CD8-positive, alpha-beta memory T cell (primary cell): ENCODE measurements around the gene ZNF107. TPM values are rescaled to one million over a fixed set of nuclear protein-coding genes. Genes with fewer than 3 reads are reported as not detected.
"Not testable (repeated sequence)": the region's sequence is repeated elsewhere in the genome, so short reads cannot be mapped to it uniquely, and the experiment has no call there.

Source experiments
- CTCF ChIA-PET: fragments of 350-600 bp; sonication (Branson Sonifier 250); formaldehyde crosslinking; loops from one replicate; lab custom pipeline; 2021; ENCODE audit warnings: antibody characterized with exemption; lab: Charles Lee
- POLR2A ChIA-PET: fragments of 350-600 bp; sonication (Branson Sonifier 250); formaldehyde crosslinking; loops from one replicate; lab custom pipeline; 2021; ENCODE audit warnings: antibody characterized with exemption; lab: Charles Lee
- DNase-seq, 5 donors: peaks; one replicate each; pipeline versions ENCODE4 v3.0.0 to v3.0.0-alpha.2; 2020 to 2022; ENCODE audit warnings: mixed read lengths in 1 of 5
- H3K27ac ChIP-seq: one replicate; pipeline ENCODE4 v1.7.0; 2013; ENCODE audit warnings: low read depth, mild to moderate bottlenecking, low read length, moderate library complexity
- H3K27me3 ChIP-seq: 2 replicates; pipeline ENCODE4 v1.7.0; 2013; ENCODE audit warnings: low read length, mild to moderate bottlenecking; ENCODE audit not compliant: insufficient read depth, poor library complexity, severe bottlenecking
- H3K36me3 ChIP-seq: 2 replicates; pipeline ENCODE4 v1.7.0; 2013; ENCODE audit warnings: mild to moderate bottlenecking, low read length, moderate library complexity; ENCODE audit not compliant: insufficient read depth
- H3K4me1 ChIP-seq: 2 replicates; pipeline ENCODE4 v1.7.0; 2013; ENCODE audit warnings: mild to moderate bottlenecking, low read length, moderate library complexity; ENCODE audit not compliant: insufficient read depth
- H3K4me3 ChIP-seq: 2 replicates; pipeline ENCODE4 v1.7.0; 2013; ENCODE audit warnings: mild to moderate bottlenecking, low read length
- H3K9me3 ChIP-seq: 2 replicates; pipeline ENCODE4 v1.7.0; 2013; ENCODE audit warnings: mild to moderate bottlenecking, low read length
- H3K27ac Mint-ChIP-seq, 8 donors: one replicate each; pipeline ENCODE4 v1.8.0; 2020 to 2021; ENCODE audit warnings: mixed read lengths in 8 of 8, mild to moderate bottlenecking in 6 of 8, inconsistent platforms in 3 of 8, moderate library complexity in 3 of 8
- H3K27me3 Mint-ChIP-seq, 2 donors: one replicate each; pipeline ENCODE4 v1.8.0; 2020 to 2021; ENCODE audit warnings: mixed read lengths in 2 of 2, mild to moderate bottlenecking in 1 of 2, moderate library complexity in 1 of 2
- H3K36me3 Mint-ChIP-seq, 3 donors: one replicate each; pipeline ENCODE4 v1.8.0; 2020 to 2021; ENCODE audit warnings: mixed read lengths in 3 of 3, inconsistent platforms in 1 of 3, mild to moderate bottlenecking in 1 of 3
- H3K4me1 Mint-ChIP-seq, 3 donors: one replicate each; pipeline ENCODE4 v1.8.0; 2020 to 2021; ENCODE audit warnings: mixed read lengths in 3 of 3, inconsistent platforms in 1 of 3, mild to moderate bottlenecking in 1 of 3
- H3K4me3 Mint-ChIP-seq, 7 donors: one replicate each; pipeline ENCODE4 v1.8.0; 2020 to 2021; ENCODE audit warnings: mixed read lengths in 7 of 7, mild to moderate bottlenecking in 6 of 7, moderate library complexity in 4 of 7, inconsistent platforms in 2 of 7
- H3K9me3 Mint-ChIP-seq, 5 donors: one replicate each; pipeline ENCODE4 v1.8.0; 2020 to 2022; ENCODE audit warnings: mixed read lengths in 5 of 5, mild to moderate bottlenecking in 3 of 5, moderate library complexity in 2 of 5, inconsistent platforms in 1 of 5
- polyA plus RNA-seq: library from polyadenylated mRNA; unstranded; fragments of 300-500 nt; fragmentation: Illumina TruSeq; gene quantifications from one replicate; pipeline ENCODE4 v1.2.3, GENCODE V29; 2021
- total RNA-seq, 2 experiments: library from RNA; stranded (reverse); gene quantifications; one replicate each; pipeline ENCODE4 v1.2.3, GENCODE V29; 2021

The ZNF107 gene
- total and polyA plus RNA-seq, 3 experiments from 2014 or later = 9.9 to 14.2 (median 13.5) TPM

- Histone ChIP-seq H3K36me3 (no peaks in the 10 kb centered on the region), H3K27me3 (no peaks in the 10 kb centered on the region), H3K4me3 (no peak overlapping the region), H3K4me1 (no peaks in the 10 kb centered on the region), H3K27ac (no peak overlapping the region), H3K9me3 (no peaks in the 10 kb centered on the region)
- H3K27ac Mint-ChIP-seq = peak overlapping the region in 1 of 8 donors; percentile 36
- ChIA-PET POLR2A (no interaction called here), CTCF (no interaction called here)
- H3K27me3 Mint-ChIP-seq = no peaks in the 10 kb centered on the region
- H3K4me1 Mint-ChIP-seq = no peaks in the 10 kb centered on the region
- DNase-seq = no peak
- H3K36me3 Mint-ChIP-seq = peaks cover 0 to 8% (median 0%) of the 10 kb centered on the region in 3 donors
- no peak overlapping the region for H3K4me3 Mint-ChIP-seq
- H3K9me3 Mint-ChIP-seq = no peaks in the 10 kb centered on the region
Observed at GRCh38 chr7:64653721-64654401, 12.1 kb upstream of the ZNF107 start.

- no peak overlapping the region for H3K4me3 Mint-ChIP-seq
- Histone ChIP-seq H3K27ac (no peak overlapping the region), H3K27me3 (no peaks in the 10 kb centered on the region), H3K36me3 (no peaks in the 10 kb centered on the region), H3K4me3 (no peak overlapping the region), H3K9me3 (no peaks in the 10 kb centered on the region), H3K4me1 (no peaks in the 10 kb centered on the region)
- H3K27ac Mint-ChIP-seq = peak overlapping the region in 1 of 8 donors; percentile 20
- H3K27me3 Mint-ChIP-seq = no peaks in the 10 kb centered on the region
- no peaks in the 10 kb centered on the region for H3K4me1 Mint-ChIP-seq
- H3K9me3 Mint-ChIP-seq = no peaks in the 10 kb centered on the region
- no peak for DNase-seq
- ChIA-PET CTCF (no interaction called here), POLR2A (no interaction called here)
- H3K36me3 Mint-ChIP-seq = peaks cover 0 to 8% (median 0%) of the 10 kb centered on the region in 3 donors
Observed at GRCh38 chr7:64654796-64655548, 11.0 kb upstream of the ZNF107 start.

GRCh38 chr7:64655811-64656210 is 10.1 kb upstream of the ZNF107 start:
- no peak overlapping the region for H3K4me3 Mint-ChIP-seq

GRCh38 chr7:64656489-64656888 is 9.4 kb upstream of the ZNF107 start:
- Histone ChIP-seq H3K27me3 (no peaks in the 10 kb centered on the region), H3K36me3 (no peaks in the 10 kb centered on the region), H3K9me3 (no peaks in the 10 kb centered on the region), H3K4me1 (no peaks in the 10 kb centered on the region), H3K4me3 (no peak overlapping the region), H3K27ac (no peak overlapping the region)
- no peaks in the 10 kb centered on the region for H3K27me3 Mint-ChIP-seq
- H3K9me3 Mint-ChIP-seq = peaks cover 0 to 5% (median 0%) of the 10 kb centered on the region in 5 donors
- H3K4me3 Mint-ChIP-seq = no peak overlapping the region
- DNase-seq = no peak
- ChIA-PET CTCF (no interaction called here), POLR2A (no interaction called here)
- H3K4me1 Mint-ChIP-seq = peaks cover 4 to 5% (median 5%) of the 10 kb centered on the region in 3 donors
- peaks cover 0 to 6% (median 2%) of the 10 kb centered on the region in 3 donors for H3K36me3 Mint-ChIP-seq
- H3K27ac Mint-ChIP-seq = peak overlapping the region in 1 of 8 donors; percentile 6

More at GRCh38 chr7:64655811-64656210, 10.1 kb upstream of the ZNF107 start:
- CTCF ChIA-PET = no interaction called here
- Mint-ChIP-seq H3K9me3 (no peaks in the 10 kb centered on the region), H3K36me3 (peaks cover 0 to 6% (median 0%) of the 10 kb centered on the region in 3 donors), H3K27me3 (no peaks in the 10 kb centered on the region), H3K27ac (peak overlapping the region in 1 of 8 donors; percentile 20), H3K4me1 (no peaks in the 10 kb centered on the region)
- Histone ChIP-seq H3K9me3 (no peaks in the 10 kb centered on the region), H3K4me1 (no peaks in the 10 kb centered on the region), H3K27ac (no peak overlapping the region), H3K36me3 (no peaks in the 10 kb centered on the region), H3K27me3 (no peaks in the 10 kb centered on the region), H3K4me3 (no peak overlapping the region)
- POLR2A ChIA-PET = no interaction called here
- DNase-seq = no peak

GRCh38 chr7:64662091-64662490 is 3.8 kb upstream of the ZNF107 start:
- H3K9me3 Mint-ChIP-seq, CTCF ChIA-PET, H3K36me3 ChIP-seq, H3K27me3 Mint-ChIP-seq, DNase-seq, H3K27ac ChIP-seq, H3K4me1 ChIP-seq, H3K27me3 ChIP-seq, H3K9me3 ChIP-seq, POLR2A ChIA-PET, H3K36me3 Mint-ChIP-seq, H3K4me3 ChIP-seq: not testable (repeated sequence)
- Mint-ChIP-seq H3K4me1 (peaks cover 33 to 47% (median 39%) of the 10 kb centered on the region in 3 donors), H3K27ac (peak overlapping the region in 1 of 8 donors; percentile 73), H3K4me3 (peak overlapping the region in 2 of 7 donors; percentile 1 to 57)

GRCh38 chr7:64666663-64667050 is 724 bp downstream of the ZNF107 start:
- Histone ChIP-seq H3K27me3 (no peaks in the 10 kb centered on the region), H3K4me1 (peaks cover 17% of the 10 kb centered on the region), H3K9me3 (no peaks in the 10 kb centered on the region), H3K36me3 (no peaks in the 10 kb centered on the region), H3K27ac (peak overlapping the region; percentile 88), H3K4me3 (peak overlapping the region; percentile 99)
- Mint-ChIP-seq H3K4me3 (peak overlapping the region; percentile 94 to 99 (median 97)), H3K9me3 (no peaks in the 10 kb centered on the region), H3K36me3 (peaks cover 8 to 41% (median 13%) of the 10 kb centered on the region in 3 donors), H3K4me1 (peaks cover 63 to 84% (median 76%) of the 10 kb centered on the region in 3 donors), H3K27me3 (no peaks in the 10 kb centered on the region), H3K27ac (peak overlapping the region; percentile 96 to 100 (median 97))
- CTCF ChIA-PET = interaction anchor here (1.3 to 2.3 kb wide), 2 partner anchors 127 to 359 kb away, joined by 4 to 7 read pairs; no protein-coding TSS in a partner anchor
- no peak for DNase-seq
- POLR2A ChIA-PET = interaction anchor here (0.6 to 2.8 kb wide), 7 partner anchors 32 to 359 kb away, joined by 3 to 34 read pairs (median 8); partner anchors contain the start of genes ERV3-1, ZNF138, ZNF680 and ZNF736

- Histone ChIP-seq H3K9me3 (no peaks in the 10 kb centered on the region), H3K4me1 (peaks cover 17% of the 10 kb centered on the region), H3K27ac (no peak overlapping the region), H3K4me3 (peak overlapping the region; percentile 99), H3K27me3 (no peaks in the 10 kb centered on the region), H3K36me3 (no peaks in the 10 kb centered on the region)
- no peak for DNase-seq
- peaks cover 63 to 83% (median 82%) of the 10 kb centered on the region in 3 donors for H3K4me1 Mint-ChIP-seq
- H3K27me3 Mint-ChIP-seq = no peaks in the 10 kb centered on the region
- peak overlapping the region; percentile 94 to 99 (median 97) for H3K4me3 Mint-ChIP-seq
- ChIA-PET CTCF (interaction anchor here (2.3 kb wide), 1 partner anchor 360 kb away, joined by 7 read pairs; no protein-coding TSS in a partner anchor), POLR2A (interaction anchor here (2.8 kb wide), 1 partner anchor 127 kb away, joined by 8 read pairs; the partner anchor contains the start of gene ZNF138)
- no peaks in the 10 kb centered on the region for H3K9me3 Mint-ChIP-seq
- peaks cover 11 to 44% (median 13%) of the 10 kb centered on the region in 3 donors for H3K36me3 Mint-ChIP-seq
- peak overlapping the region; percentile 96 to 100 (median 97) for H3K27ac Mint-ChIP-seq
Observed at GRCh38 chr7:64667311-64667710, 1.4 kb downstream of the ZNF107 start.
